HG03457 (cell line): ENCODE measurements around the gene SLC5A4.
"Not testable (repeated sequence)": the region's sequence is repeated elsewhere in the genome, so short reads cannot be mapped to it uniquely, and the experiment has no call there.

Experiments
- ATAC-seq: cut with Tn5 transposase; IDR thresholded peaks from one replicate; pipeline ENCODE4 v1.9.1; 2021; ENCODE audit warnings: moderate number of reproducible peaks; ENCODE audit not compliant: unreplicated experiment

SLC5A4 gene

GRCh38 chr22:32255217-32255616 is at the start of gene SLC5A4:
TSS of gene SLC5A4 (minus strand) at chr22:32255347. CDS start at chr22:32255329, 18 bp downstream.
- ATAC-seq: no peak

GRCh38 chr22:32293921-32294320 is 38.8 kb upstream of the SLC5A4 start:
- not testable (repeated sequence) for ATAC-seq

GRCh38 chr22:32286290-32286840 is 31.2 kb upstream of the SLC5A4 start:
- ATAC-seq: no peak

DNA sequence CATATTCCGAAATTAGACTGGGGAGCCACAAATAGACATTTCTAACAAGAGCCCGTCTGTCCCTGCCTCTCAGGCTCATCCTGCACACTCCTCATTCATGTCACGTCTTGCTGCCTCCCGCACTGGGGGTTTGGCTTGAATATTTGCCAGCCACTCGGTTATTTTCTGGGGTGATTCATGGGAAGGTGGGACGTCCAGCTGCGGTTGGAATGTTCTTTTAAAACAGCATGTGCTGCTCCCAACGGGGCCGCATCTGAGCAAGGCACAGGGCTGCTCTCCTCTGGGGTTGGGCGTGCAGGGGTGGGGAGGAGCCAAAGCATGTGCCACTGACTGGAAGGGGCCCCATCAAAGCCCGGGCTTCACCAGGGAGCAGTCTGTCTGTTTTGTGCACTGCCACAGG is 25.9 kb upstream of the SLC5A4 start:
- no peak for ATAC-seq

GRCh38 chr22:32275353-32275752 is 20.2 kb upstream of the SLC5A4 start:
- ATAC-seq: not testable (repeated sequence)

- ATAC-seq: no peak
These were observed 16.2 kb upstream of the SLC5A4 start for GRCh38 chr22:32271389-32271788.

GRCh38 chr22:32270641-32271369 is 15.7 kb upstream of the SLC5A4 start:
- ATAC-seq: no peak

DNA sequence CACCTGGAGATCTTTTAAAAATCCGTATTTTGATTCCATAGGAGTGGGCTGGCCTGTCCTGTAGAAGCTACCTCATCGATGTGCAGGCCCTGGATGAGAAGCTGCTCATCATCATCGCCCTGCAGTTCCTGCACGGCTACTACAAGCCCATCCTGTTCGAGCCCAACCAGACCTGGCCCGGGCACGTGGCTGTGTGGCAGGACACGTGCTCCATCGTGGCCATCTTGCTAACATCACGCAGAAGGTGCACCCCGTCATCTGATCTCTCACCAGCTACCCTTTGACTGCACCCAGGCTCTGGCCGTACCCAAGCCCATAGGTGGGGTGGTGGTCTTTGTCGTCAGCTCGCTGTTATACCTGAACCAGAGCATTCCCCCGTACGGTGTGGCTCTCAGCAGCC is 14.2 kb upstream of the SLC5A4 start:
- no peak for ATAC-seq

DNA sequence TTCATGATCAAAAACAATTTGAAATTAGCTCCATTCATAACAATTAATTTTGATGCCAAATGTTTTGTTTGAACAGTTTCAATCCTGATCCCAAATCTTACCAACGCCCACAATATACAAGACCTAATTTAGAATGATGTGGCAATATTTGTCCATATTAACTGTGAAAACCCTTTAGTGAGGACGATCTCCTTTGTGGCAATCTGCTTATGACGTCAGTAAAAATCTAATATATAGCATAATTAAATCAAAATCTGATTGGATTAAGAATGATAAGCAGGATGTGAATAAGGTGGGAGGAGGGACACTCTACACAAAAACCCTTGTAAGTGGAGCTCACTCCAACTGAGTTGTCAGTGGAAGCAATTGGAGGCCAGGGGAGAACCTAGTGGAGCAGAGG is 11.9 kb upstream of the SLC5A4 start:
- ATAC-seq: no peak

DNA sequence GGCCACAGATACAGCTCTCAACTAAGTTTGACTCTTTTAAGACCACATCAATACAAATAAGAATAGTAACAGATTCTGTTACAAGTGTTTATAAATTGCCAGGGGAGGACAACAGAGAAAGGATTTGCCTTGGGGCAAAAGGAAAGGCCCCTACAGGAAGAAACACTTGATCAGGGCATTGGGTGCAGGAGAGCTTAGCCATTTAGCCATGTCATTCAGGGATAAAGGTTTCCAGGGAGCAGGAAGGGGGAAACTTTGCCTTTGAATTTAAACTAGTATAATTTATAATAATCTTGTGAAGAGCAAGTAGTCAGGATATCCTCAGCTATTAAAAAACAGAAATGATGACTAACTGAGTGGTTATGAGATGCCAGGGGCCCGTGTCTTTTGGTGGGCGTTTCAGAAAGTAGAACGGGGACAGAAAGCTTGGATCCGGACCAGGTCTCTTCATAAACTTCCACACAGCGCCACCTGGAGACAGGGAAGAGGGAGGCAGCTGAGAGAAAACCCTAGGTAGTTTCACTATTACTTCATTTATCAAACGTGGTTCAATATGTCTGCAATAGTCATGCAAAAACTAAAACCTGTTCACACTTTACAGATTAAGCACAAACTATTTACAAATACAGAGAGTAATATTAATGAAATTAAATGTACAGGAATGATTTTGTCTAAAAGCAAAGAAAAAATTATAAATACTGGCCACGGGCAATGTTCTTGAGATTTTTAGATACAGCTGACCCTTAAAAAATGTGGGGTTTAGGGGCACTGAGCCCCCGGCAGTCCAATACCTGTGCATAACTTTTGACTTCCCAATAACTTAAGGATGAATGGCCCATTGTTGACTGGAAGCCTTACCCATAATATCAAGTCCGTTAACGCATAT is 11.0 kb upstream of the SLC5A4 start:
- no peak for ATAC-seq

GRCh38 chr22:32263678-32264077 is 8.5 kb upstream of the SLC5A4 start:
- not testable (repeated sequence) for ATAC-seq

DNA sequence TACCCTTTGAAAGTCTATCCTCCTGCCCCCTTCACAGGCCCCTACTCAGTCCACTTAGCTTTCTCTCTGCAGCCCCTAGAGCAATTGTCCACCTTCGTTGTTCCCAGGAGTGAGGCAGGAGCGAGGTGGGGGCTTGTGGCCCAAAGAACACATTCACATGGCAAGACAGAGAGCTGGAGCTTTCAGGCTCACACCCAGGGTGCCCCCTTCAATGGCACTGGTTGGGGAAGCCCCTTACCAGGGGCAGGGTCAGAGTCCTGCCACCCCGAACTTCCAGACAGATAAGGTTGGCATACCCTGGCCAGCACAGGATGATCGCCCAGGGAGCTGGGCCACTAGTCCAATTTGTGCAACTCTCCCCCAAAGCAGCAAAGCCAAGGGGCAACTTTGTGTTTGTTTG is 6.2 kb upstream of the SLC5A4 start:
- ATAC-seq: no peak

- no peak for ATAC-seq
These were observed 3.6 kb upstream of the SLC5A4 start for GRCh38 chr22:32258791-32259190.

GRCh38 chr22:32255726-32256125 is 579 bp upstream of the SLC5A4 start:
- no peak for ATAC-seq

DNA sequence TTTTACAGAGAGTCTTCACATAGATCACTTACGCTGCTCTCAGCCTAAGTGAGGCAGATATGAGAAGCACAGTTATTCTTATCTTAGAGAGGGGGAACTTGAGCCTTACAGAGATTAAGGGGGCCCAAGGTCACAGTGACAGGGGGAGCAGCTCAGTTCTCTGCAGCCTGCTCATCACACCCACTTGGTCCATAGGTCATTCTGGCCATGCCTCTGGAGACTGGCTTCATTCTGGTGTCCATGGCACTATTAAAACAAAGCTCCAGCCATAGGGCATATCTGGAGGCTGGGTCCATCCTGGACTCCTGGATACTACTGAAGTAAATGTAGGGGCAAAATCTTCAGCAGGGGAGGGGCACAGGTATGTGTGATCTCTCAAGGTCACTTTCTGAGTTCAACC is 5.9 kb downstream of the SLC5A4 start:
- ATAC-seq: no peak

- ATAC-seq: no peak
These were observed 6.9 kb downstream of the SLC5A4 start for GRCh38 chr22:32248276-32248675.

GRCh38 chr22:32246166-32246565 is 9.0 kb downstream of the SLC5A4 start:
- ATAC-seq: no peak

DNA sequence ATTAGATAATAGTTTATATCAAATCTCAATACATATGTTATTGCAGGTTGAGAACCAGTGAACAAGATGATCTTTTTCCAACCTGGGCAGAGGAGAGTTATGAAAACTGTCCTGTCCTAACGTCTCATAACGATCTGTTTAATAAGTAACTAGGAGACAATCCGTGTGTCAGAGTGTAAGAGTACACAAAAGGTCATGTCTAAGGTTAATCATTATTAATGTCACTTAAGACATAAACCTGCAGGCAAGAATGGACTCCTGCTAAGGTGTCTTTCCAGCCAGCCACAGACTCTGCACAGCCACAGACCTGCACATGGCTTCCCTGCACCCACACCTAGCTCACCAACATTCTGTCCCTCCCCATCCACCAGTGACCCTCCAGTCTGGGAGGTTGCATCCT is 10.1 kb downstream of the SLC5A4 start:
- no peak for ATAC-seq

DNA sequence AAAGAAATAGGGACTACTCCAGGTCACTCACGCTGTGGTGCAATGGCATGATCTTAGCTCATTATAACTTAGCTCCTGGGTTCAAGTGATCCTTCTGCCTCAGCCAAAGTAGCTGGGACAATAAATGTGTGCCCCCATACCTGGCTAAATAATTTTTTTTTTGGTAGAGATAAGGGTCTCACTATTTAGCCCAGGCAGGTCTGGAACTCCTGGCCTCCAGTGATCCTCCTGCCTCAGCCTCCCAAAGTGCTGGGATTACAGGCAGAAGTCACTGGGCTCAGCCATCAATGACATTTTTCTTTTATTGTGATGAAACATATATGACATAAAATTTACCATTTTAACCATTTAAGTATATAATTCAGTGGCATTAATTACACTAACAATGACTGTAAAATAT is 10.6 kb downstream of the SLC5A4 start:
- no peak for ATAC-seq

- no peak for ATAC-seq
These were observed 14.7 kb downstream of the SLC5A4 start for GRCh38 chr22:32240461-32240860.

GRCh38 chr22:32237906-32238305 is 17.2 kb downstream of the SLC5A4 start:
- no peak for ATAC-seq

- ATAC-seq: no peak
These were observed 18.2 kb downstream of the SLC5A4 start for GRCh38 chr22:32236970-32237369.
